ENCODE data around the gene CNTN5. TPM values are rescaled to one million over a fixed set of nuclear protein-coding genes. Genes with fewer than 3 reads are reported as not detected.

The CNTN5 gene
- total RNA-seq, 4 donors from 2014 or later: not detected

DNA sequence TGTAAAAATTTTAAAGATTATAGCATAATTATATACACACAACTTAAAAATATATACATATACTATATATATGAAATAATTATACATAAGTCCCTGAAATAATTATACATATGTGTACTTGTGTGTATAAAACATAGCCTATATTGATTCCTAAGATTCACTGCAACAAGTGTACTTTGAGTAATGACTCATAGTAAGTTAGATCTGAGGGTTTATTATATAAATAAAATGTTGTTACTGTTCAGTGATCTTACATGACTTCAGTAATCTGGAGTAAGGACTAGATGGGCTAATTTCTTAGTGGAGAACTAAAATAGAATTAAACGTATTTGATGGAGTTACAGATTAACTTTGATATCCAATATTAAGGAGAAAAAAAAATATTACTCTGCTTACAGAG is 350.5 kb downstream of the CNTN5 start:
- TF ChIP-seq, protein P1, sequence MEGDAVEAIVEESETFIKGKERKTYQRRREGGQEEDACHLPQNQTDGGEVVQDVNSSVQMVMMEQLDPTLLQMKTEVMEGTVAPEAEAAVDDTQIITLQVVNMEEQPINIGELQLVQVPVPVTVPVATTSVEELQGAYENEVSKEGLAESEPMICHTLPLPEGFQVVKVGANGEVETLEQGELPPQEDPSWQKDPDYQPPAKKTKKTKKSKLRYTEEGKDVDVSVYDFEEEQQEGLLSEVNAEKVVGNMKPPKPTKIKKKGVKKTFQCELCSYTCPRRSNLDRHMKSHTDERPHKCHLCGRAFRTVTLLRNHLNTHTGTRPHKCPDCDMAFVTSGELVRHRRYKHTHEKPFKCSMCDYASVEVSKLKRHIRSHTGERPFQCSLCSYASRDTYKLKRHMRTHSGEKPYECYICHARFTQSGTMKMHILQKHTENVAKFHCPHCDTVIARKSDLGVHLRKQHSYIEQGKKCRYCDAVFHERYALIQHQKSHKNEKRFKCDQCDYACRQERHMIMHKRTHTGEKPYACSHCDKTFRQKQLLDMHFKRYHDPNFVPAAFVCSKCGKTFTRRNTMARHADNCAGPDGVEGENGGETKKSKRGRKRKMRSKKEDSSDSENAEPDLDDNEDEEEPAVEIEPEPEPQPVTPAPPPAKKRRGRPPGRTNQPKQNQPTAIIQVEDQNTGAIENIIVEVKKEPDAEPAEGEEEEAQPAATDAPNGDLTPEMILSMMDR (IDR thresholded peaks at IDR 0.05; ENCODE audit: low read depth): no peak

DNA sequence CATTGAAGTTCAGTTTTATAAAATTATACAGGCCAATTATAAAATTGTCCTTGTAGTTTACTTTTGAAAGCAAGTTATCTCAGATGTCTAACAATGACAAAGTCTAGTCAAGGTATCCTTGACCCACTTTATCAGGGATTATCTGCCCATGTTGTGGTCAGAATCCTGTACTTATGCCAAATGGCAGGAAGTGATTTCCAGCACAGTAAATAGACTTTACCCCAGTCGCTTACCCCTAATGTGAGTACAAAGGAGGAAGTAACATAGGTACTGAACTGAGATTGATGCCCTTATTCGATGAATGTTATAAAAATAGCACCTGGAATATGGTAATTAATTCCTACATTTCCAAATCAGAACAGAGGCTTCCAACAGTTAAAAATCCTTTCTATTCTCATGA is 355.7 kb downstream of the CNTN5 start:
- TF ChIP-seq, protein P1 (IDR thresholded peaks at IDR 0.05; ENCODE audit: low read depth): no peak

DNA sequence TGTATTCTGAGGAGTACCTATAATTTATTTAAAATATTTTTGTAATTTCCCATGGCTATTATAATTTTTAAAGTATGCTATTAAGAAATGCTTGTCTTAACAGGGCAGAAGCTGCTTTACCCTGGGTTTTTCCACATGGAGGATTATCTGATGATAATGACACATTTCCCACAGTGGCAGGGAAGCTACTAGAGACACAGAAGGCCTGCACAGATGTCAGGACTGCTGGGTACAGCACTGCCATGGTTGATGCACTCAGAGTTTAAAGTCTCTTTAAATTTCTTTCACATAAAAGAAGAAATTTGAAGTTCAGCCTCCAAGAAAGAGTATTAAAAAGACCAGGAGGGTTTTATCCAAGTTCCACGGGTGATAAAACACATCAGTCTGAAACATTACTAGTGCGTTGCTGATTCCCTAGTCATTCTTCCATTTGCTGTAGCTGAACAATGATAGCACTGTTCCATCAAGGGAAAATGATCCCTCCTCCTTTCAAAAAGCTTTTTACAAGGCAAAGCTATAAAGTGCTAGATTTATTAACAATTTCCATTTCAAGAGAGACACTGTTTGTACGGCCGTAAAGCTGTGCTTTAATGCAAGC is 363.0 kb downstream of the CNTN5 start:
- TF ChIP-seq, protein P1 (IDR thresholded peaks at IDR 0.05; ENCODE audit: low read depth): no peak

DNA sequence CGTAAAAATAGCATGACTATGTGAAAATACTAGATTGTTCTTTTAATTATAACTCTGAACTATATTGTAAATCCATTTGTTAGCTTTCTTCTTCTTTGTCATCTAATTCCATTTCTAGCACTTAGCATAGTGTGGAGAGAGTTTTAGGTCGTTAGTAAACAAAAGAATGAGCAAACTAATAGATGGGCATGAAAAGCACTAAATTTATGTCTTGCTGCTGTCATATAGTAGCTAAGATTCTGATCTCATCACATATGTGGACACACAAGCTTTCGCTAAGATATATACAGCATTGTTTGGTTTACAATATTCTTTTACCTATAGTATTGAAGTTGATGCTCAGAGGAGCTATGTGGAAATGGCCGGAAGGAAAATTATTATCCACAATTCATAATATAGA is 370.5 kb downstream of the CNTN5 start:
- TF ChIP-seq, protein P1 (IDR thresholded peaks at IDR 0.05; ENCODE audit: low read depth): no peak

DNA sequence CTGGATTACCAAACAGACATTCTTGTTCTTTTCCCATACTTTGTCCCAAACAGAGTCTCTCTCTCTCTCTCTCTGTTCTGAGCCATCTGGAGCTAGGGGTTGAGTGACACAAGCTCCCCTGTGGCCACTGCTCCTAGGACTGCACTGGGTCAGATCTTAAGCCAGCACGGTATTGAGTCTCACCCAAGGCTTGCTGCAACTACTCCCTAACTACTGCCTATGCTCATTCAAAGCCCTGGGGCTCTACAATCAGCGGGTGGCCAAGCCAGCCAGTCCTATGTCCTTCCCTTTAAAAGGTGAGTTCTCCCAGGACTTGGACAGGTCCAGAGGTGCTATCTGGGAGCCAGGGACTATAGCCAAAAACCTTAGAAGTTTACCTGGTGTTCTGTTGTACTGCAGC is 385.6 kb downstream of the CNTN5 start:
- TF ChIP-seq, protein P1 (IDR thresholded peaks at IDR 0.05; ENCODE audit: low read depth): no peak

DNA sequence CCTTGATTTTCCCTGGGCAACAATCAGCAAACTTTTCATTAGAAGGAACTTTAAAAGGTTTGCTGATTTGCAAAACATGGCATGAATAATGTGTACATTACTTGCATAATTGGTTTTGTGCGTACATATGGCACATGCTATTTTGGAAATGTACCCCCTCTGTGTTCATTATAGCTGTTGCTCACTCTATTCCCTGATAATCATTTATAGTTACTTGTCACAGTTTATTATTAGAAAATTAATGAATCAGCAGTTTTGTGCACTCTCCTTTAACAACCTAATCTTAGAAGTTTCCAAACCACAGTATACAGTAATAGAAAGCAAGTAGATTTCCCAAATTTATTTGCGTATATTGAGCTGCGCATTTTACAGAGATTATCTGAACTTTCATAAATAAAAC is 389.9 kb downstream of the CNTN5 start:
- TF ChIP-seq, protein P1 (IDR thresholded peaks at IDR 0.05; ENCODE audit: low read depth): no peak

DNA sequence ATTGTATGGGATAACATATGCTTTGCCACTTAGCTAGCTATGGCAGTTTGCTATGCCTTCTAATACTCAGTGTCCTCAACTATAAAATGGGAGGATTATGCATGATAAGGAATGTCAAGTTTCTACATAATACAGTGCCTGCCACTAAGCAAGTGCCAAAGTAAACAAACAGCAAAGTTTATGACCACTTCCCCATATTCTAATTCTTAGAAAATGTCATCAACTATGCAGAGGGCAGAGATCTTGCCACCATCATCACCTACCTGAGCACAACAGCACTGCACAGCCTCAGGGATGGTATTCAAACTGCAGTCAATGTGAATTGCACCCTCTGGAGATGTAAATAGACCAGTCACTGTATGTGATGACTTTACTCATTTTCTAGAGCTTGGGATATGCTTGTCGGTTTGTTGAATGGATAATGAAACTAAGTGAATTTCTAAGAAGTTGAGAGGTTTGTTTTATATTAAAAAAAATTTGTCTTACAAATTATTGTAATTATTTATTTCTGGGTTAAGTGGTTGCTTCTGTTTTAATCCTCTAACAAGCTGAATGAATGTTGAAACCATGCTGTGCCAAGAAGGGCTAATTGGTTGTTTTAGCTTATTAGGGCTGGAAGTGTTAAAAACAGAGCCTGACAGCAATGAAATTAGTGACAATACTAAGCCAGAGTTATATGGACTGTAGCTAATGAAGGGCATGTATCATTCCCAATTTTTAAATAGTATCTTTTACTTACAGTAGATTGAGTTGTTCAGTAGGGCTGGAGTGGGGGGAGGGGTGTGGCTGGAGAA is 398.4 kb downstream of the CNTN5 start:
- TF ChIP-seq, protein P1 (IDR thresholded peaks at IDR 0.05; ENCODE audit: low read depth): no peak

Data from subcutaneous adipose tissue (tissue), 4 donors.